ENCODE results near the gene CD69. TPM values are rescaled to one million over a fixed set of nuclear protein-coding genes. Genes with fewer than 3 reads are reported as not detected.
A peak's percentile ranks its signal among the peaks of the same experiment; 100 is the strongest.

The CD69 gene
- total RNA-seq, 1 donor from 2014 or later, result not detected

GRCh38 chr12:9750276-9751203 is 10.2 kb downstream of the CD69 start:
- H3K9me3 Mint-ChIP-seq (ENCODE audit: low read depth), result no peaks in the 10 kb centered on the region
- H3K4me1 Mint-ChIP-seq (ENCODE audit: low read depth), result peaks cover 3% of the 10 kb centered on the region
- H3K27me3 Mint-ChIP-seq (ENCODE audit: low read depth), result peaks cover 8% of the 10 kb centered on the region
- H3K27ac Mint-ChIP-seq (ENCODE audit: unreplicated experiment), result no peak overlapping the region
- no peak for DNase-seq (ENCODE audit: low spot score)
- H3K36me3 Mint-ChIP-seq (ENCODE audit: low read depth), result no peaks in the 10 kb centered on the region
- peak overlapping the region; percentile 24 for H3K4me3 Mint-ChIP-seq (ENCODE audit: unreplicated experiment)
- peak; percentile 97 for TF ChIP-seq CTCF (IDR thresholded peaks at IDR 0.05)

- TF ChIP-seq CTCF (IDR thresholded peaks at IDR 0.05), result no peak
- Mint-ChIP-seq H3K4me3 (ENCODE audit: unreplicated experiment) (no peak overlapping the region), H3K27ac (ENCODE audit: unreplicated experiment) (no peak overlapping the region), H3K4me1 (ENCODE audit: low read depth) (peaks cover 3% of the 10 kb centered on the region), H3K27me3 (ENCODE audit: low read depth) (peaks cover 15% of the 10 kb centered on the region), H3K36me3 (ENCODE audit: low read depth) (no peaks in the 10 kb centered on the region), H3K9me3 (ENCODE audit: low read depth) (no peaks in the 10 kb centered on the region)
- DNase-seq (ENCODE audit: low spot score), result no peak
These were observed 11.1 kb downstream of the CD69 start for GRCh38 chr12:9749640-9750039.

- Mint-ChIP-seq H3K9me3 (ENCODE audit: low read depth) (no peaks in the 10 kb centered on the region), H3K4me3 (ENCODE audit: unreplicated experiment) (no peak overlapping the region), H3K27ac (ENCODE audit: unreplicated experiment) (no peak overlapping the region), H3K27me3 (ENCODE audit: low read depth) (peaks cover 19% of the 10 kb centered on the region), H3K36me3 (ENCODE audit: low read depth) (no peaks in the 10 kb centered on the region), H3K4me1 (ENCODE audit: low read depth) (peaks cover 3% of the 10 kb centered on the region)
- no peak for DNase-seq (ENCODE audit: low spot score)
- TF ChIP-seq CTCF (IDR thresholded peaks at IDR 0.05), result no peak
These were observed 15.5 kb downstream of the CD69 start for GRCh38 chr12:9745199-9745598.

GRCh38 chr12:9742661-9743060 is 18.0 kb downstream of the CD69 start:
- no peak for DNase-seq (ENCODE audit: low spot score)
- H3K36me3 Mint-ChIP-seq (ENCODE audit: low read depth), result no peaks in the 10 kb centered on the region
- no peak overlapping the region for H3K4me3 Mint-ChIP-seq (ENCODE audit: unreplicated experiment)
- TF ChIP-seq CTCF (IDR thresholded peaks at IDR 0.05), result no peak
- no peaks in the 10 kb centered on the region for H3K9me3 Mint-ChIP-seq (ENCODE audit: low read depth)
- no peaks in the 10 kb centered on the region for H3K4me1 Mint-ChIP-seq (ENCODE audit: low read depth)
- peaks cover 17% of the 10 kb centered on the region for H3K27me3 Mint-ChIP-seq (ENCODE audit: low read depth)
- H3K27ac Mint-ChIP-seq (ENCODE audit: unreplicated experiment), result no peak overlapping the region

- no peak for DNase-seq (ENCODE audit: low spot score)
- H3K9me3 Mint-ChIP-seq (ENCODE audit: low read depth), result no peaks in the 10 kb centered on the region
- no peak overlapping the region for H3K4me3 Mint-ChIP-seq (ENCODE audit: unreplicated experiment)
- no peak for TF ChIP-seq CTCF (IDR thresholded peaks at IDR 0.05)
- H3K36me3 Mint-ChIP-seq (ENCODE audit: low read depth), result no peaks in the 10 kb centered on the region
- H3K27ac Mint-ChIP-seq (ENCODE audit: unreplicated experiment), result no peak overlapping the region
- no peaks in the 10 kb centered on the region for H3K4me1 Mint-ChIP-seq (ENCODE audit: low read depth)
- H3K27me3 Mint-ChIP-seq (ENCODE audit: low read depth), result peaks cover 11% of the 10 kb centered on the region
These were observed 19.0 kb downstream of the CD69 start for GRCh38 chr12:9741726-9742125.
